GM18907 (cell line): ENCODE measurements around the gene SPON2.
"Not testable (repeated sequence)": the region's sequence is repeated elsewhere in the genome, so short reads cannot be mapped to it uniquely, and the experiment has no call there.

Experiments used
- ATAC-seq: cut with Tn5 transposase; IDR thresholded peaks from one replicate; pipeline ENCODE4 v1.9.1; 2021; ENCODE audit warnings: mild to moderate bottlenecking, moderate library complexity; ENCODE audit not compliant: unreplicated experiment

SPON2 gene

GRCh38 chr4:1152290-1152689 is 20.1 kb downstream of the SPON2 start:
- ATAC-seq: no peak

- no peak for ATAC-seq
Measured at GRCh38 chr4:1151541-1151940, 20.8 kb downstream of the SPON2 start.

GRCh38 chr4:1150875-1151274 is 21.5 kb downstream of the SPON2 start:
- no peak for ATAC-seq

- no peak for ATAC-seq
Measured at GRCh38 chr4:1139860-1140259, 32.5 kb downstream of the SPON2 start.

- ATAC-seq: no peak
Measured at GRCh38 chr4:1137850-1138249, 34.5 kb downstream of the SPON2 start.

- ATAC-seq: no peak
Measured at GRCh38 chr4:1137063-1137776, 35.2 kb downstream of the SPON2 start.

- no peak for ATAC-seq
Measured at GRCh38 chr4:1136048-1136447, 36.3 kb downstream of the SPON2 start.

GRCh38 chr4:1133033-1133432 is 39.4 kb downstream of the SPON2 start:
- no peak for ATAC-seq

GRCh38 chr4:1130316-1131186 is 41.8 kb downstream of the SPON2 start:
- ATAC-seq: peak; percentile 70

- no peak for ATAC-seq
Measured at GRCh38 chr4:1126506-1126905, 45.9 kb downstream of the SPON2 start.

GRCh38 chr4:1125466-1125865 is 46.9 kb downstream of the SPON2 start:
- not testable (repeated sequence) for ATAC-seq

- ATAC-seq: no peak
Measured at GRCh38 chr4:1124818-1125217, 47.6 kb downstream of the SPON2 start.

- ATAC-seq: no peak
Measured at GRCh38 chr4:1122505-1122904, 49.9 kb downstream of the SPON2 start.
